ENCODE measurements around the gene BRSK2.

DNA sequence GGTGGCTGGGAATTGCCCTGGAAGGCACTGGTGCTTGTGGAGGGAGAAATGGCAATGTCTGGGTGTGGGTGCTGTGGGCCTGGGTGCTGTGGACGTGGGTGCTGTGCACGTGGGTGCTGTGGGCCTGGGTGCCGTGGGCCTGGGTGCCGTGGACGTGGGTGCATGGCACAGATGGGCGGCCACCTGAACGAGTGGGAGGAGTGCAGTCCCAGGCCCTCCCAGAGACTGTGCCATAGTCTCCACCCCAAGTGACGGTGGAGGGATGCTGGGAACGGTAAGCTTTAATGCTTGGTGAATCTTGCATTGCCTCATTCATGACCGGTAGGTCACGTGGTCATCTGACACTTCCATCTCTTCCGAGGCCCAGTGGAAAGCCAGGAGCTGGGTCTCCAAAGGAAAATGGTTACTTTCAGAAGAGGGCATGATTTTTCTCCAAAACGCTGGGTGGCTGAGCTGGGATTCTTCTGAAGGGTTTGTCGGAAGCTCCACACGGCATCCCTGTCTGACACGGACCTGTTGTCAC lies 28.8 kb upstream of the BRSK2 start:
- TF ChIP-seq, protein P1, sequence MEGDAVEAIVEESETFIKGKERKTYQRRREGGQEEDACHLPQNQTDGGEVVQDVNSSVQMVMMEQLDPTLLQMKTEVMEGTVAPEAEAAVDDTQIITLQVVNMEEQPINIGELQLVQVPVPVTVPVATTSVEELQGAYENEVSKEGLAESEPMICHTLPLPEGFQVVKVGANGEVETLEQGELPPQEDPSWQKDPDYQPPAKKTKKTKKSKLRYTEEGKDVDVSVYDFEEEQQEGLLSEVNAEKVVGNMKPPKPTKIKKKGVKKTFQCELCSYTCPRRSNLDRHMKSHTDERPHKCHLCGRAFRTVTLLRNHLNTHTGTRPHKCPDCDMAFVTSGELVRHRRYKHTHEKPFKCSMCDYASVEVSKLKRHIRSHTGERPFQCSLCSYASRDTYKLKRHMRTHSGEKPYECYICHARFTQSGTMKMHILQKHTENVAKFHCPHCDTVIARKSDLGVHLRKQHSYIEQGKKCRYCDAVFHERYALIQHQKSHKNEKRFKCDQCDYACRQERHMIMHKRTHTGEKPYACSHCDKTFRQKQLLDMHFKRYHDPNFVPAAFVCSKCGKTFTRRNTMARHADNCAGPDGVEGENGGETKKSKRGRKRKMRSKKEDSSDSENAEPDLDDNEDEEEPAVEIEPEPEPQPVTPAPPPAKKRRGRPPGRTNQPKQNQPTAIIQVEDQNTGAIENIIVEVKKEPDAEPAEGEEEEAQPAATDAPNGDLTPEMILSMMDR (IDR thresholded peaks at IDR 0.05) = no peak
- TF ChIP-seq POLR2A (IDR thresholded peaks at IDR 0.05) = no peak
